ENCODE measurements around the gene MYO1F.

DNA sequence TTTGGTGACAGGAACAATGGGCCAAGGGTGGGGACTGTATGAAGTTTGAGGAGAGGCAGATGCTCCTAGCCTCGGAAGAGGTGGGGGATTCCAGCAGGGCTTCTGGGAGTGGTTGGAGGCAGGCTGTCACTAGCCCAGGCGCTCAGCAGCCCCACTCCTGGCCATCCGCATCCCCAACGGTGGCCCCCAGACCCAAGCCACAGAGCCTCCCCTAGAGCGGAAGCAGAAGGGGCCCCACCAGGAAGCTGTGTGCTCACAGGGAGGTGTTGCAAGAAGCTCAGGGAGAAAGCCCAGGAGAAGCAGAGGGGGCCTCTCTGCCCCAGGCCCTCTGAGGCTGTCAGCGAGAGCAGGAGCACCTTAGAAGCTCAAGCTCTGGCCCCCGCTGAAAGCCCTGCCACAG, 83.1 kb downstream of the MYO1F start:
- TF ChIP-seq POLR2A (IDR thresholded peaks at IDR 0.05; ENCODE audit: low read depth, low read length) (no peak), POLR2AphosphoS5 (IDR thresholded peaks at IDR 0.05; ENCODE audit: low read depth, low read length) (no peak), TAF1 (IDR thresholded peaks at IDR 0.05; ENCODE audit: borderline replicate concordance, low read depth, low read length) (no peak)

All from GM12892 (cell line).